ENCODE measurements around the gene C10orf71.

- no peak for TF ChIP-seq CTCF (IDR thresholded peaks at IDR 0.05)
- TF ChIP-seq EZH2 (IDR thresholded peaks at IDR 0.05; ENCODE audit: borderline replicate concordance, insufficient read depth, low read depth, low read length, poor library complexity, severe bottlenecking): no peak
These were observed 2.3 kb downstream of the C10orf71 start for GRCh38 chr10:49301302-49301701.
